NCI-H2081 (cell line): ENCODE results near the gene BRD1.

Source experiments
- DNase-seq, 2 experiments: peaks; one replicate each; lab custom pipeline; 2025; lab: John Stamatoyannopoulos, UW

BRD1 gene

GRCh38 chr22:49727881-49728569, 99.6 kb downstream of the BRD1 start:
- no peak for DNase-seq

- no peak for DNase-seq
These were observed 100.3 kb downstream of the BRD1 start for GRCh38 chr22:49727191-49727880.

GRCh38 chr22:49726701-49727101, 101.0 kb downstream of the BRD1 start:
- no peak for DNase-seq

- DNase-seq: no peak
These were observed 101.5 kb downstream of the BRD1 start for GRCh38 chr22:49726022-49726681.

GRCh38 chr22:49725516-49725915, 102.2 kb downstream of the BRD1 start:
- DNase-seq: no peak

- DNase-seq: peak; percentile 64 to 65
These were observed 102.7 kb downstream of the BRD1 start for GRCh38 chr22:49724893-49725489.

GRCh38 chr22:49724030-49724892, 103.4 kb downstream of the BRD1 start:
- DNase-seq: peak; percentile 46 to 55

- DNase-seq: no peak
These were observed 104.1 kb downstream of the BRD1 start for GRCh38 chr22:49723478-49724029.
